Lower lobe of right lung (tissue), 2 donors: ENCODE measurements around the gene DNM2. TPM values are rescaled to one million over a fixed set of nuclear protein-coding genes. Genes with fewer than 3 reads are reported as not detected.
A peak's percentile ranks its signal among the peaks of the same experiment; 100 is the strongest.
"Not testable (repeated sequence)": the region's sequence is repeated elsewhere in the genome, so short reads cannot be mapped to it uniquely, and the experiment has no call there.

Source experiments
- ATAC-seq, 2 donors: fragments of 200-7000 bp; cut with Tn5 transposase; one replicate each; pipeline ENCODE4 v1.9.1; 2020 to 2022; ENCODE audit warnings: mild to moderate bottlenecking in 2 of 2, moderate library complexity in 2 of 2
- DNase-seq: peaks from one replicate; pipeline ENCODE4 v3.0.0-alpha.2; 2020
- H3K27ac ChIP-seq: fragments of 200-600 bp; one replicate; pipeline ENCODE4 v1.8.0; 2022
- H3K27me3 ChIP-seq: fragments of 200-600 bp; one replicate; pipeline ENCODE4 v1.8.0; 2022; ENCODE audit warnings: low read depth
- H3K36me3 ChIP-seq: fragments of 200-600 bp; one replicate; pipeline ENCODE4 v1.8.0; 2022; ENCODE audit warnings: mild to moderate bottlenecking
- H3K4me1 ChIP-seq: fragments of 200-600 bp; one replicate; pipeline ENCODE4 v1.8.0; 2022
- H3K4me3 ChIP-seq: fragments of 200-600 bp; one replicate; pipeline ENCODE4 v1.8.0; 2022; ENCODE audit warnings: mild to moderate bottlenecking
- H3K9me3 ChIP-seq: fragments of 200-600 bp; one replicate; pipeline ENCODE4 v1.8.0; 2022
- intact Hi-C: fragments of 100-400 bp; cut with DNase I; formaldehyde crosslinking; loops from one replicate; pipeline ENCODE4 v1.11.0; 2022
- total RNA-seq: library from RNA; stranded (reverse); fragmentation: NEBNext Ultra II Directional; extraction: Animal tissue kit (Norgen Biotek cat#: 25700); gene quantifications from one replicate; pipeline ENCODE4 v1.2.1, GENCODE V29; 2021
- TF ChIP-seq, protein P1 (sequence below): fragments of 200-600 bp; IDR thresholded peaks from one replicate; pipeline ENCODE4 v1.8.0; 2022; ENCODE audit warnings: antibody characterized with exemption, mild to moderate bottlenecking
- donor health status: DM: no; HTN: yes; CAD: no; lungs with severe emphysema.

The DNM2 gene
- total RNA-seq, 1 donor from 2014 or later = 282 TPM

DNA sequence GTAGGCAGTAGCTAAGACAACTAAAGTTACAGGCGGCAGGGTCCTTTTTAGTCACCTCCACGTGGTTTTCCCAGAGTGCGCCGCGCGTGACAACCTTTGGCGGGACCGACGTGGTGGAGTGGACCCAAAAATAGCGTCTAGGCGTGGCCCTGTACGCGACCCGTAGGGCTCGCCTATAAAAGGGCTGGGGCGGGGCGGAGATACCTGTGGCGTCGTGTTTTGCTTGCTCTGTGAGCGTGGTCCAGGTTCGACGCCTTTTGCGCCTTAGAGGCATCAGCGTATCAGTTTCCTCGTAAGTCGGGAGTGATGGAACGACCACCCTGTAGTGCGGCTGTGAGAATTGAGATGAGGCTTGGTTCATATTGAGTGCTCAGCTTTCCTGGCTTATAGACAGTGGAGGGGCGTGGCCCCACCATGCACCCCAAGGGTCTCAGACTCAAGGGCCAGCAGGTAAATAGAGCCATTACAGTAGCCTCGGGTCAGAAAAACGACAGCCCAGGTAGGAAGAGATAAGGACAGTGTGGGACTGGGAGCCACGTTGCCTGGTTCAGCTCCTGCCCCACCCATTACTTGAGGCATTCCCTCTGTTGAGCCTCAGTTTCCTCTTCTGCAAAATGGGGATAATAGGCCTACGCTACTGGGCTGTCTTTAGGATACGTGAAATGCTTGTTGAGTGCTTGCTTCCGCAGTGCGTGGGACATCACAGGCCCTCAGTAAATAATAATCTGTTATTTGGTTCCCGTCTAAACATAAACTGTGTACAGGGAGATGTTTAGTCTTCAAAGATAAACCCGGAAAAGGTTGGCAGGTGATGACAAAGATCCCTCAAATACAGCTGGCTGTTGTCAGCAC is 118.8 kb downstream of the DNM2 start:
- Histone ChIP-seq H3K9me3 (no peaks in the 10 kb centered on the region), H3K4me3 (peak overlapping the region; percentile 80), H3K27me3 (no peaks in the 10 kb centered on the region), H3K27ac (peak overlapping the region; percentile 99), H3K36me3 (peaks cover 26% of the 10 kb centered on the region), H3K4me1 (peaks cover 17% of the 10 kb centered on the region)
- ATAC-seq (peak; percentile 63 to 68), DNase-seq (peak; percentile 92)
- intact Hi-C loops = no loop called here
- TF ChIP-seq, protein P1, sequence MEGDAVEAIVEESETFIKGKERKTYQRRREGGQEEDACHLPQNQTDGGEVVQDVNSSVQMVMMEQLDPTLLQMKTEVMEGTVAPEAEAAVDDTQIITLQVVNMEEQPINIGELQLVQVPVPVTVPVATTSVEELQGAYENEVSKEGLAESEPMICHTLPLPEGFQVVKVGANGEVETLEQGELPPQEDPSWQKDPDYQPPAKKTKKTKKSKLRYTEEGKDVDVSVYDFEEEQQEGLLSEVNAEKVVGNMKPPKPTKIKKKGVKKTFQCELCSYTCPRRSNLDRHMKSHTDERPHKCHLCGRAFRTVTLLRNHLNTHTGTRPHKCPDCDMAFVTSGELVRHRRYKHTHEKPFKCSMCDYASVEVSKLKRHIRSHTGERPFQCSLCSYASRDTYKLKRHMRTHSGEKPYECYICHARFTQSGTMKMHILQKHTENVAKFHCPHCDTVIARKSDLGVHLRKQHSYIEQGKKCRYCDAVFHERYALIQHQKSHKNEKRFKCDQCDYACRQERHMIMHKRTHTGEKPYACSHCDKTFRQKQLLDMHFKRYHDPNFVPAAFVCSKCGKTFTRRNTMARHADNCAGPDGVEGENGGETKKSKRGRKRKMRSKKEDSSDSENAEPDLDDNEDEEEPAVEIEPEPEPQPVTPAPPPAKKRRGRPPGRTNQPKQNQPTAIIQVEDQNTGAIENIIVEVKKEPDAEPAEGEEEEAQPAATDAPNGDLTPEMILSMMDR = no peak

DNA sequence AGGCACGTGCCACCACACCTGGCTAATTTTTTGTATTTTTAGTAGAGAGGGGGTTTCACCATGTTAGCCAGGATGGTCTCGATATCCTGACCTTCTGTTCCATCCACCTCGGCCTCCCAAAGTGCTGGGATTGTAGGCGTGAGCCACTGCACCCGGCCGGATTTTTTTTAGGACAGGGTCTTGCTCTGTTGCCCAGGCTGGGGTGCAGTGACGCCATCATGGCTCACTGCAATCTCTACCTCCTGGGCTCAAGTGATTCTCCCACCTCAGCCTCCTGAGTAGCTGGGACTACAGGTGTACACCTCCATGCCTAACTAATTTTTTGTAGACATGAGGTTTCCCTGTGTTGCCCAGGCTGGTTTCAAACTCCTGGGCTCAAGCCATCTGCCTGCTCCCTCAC is 119.8 kb downstream of the DNM2 start:
- DNase-seq, ATAC-seq, H3K4me3 ChIP-seq, intact Hi-C loops, H3K27me3 ChIP-seq, H3K9me3 ChIP-seq, H3K27ac ChIP-seq: not testable (repeated sequence)
- peaks cover 16% of the 10 kb centered on the region for H3K36me3 ChIP-seq
- H3K4me1 ChIP-seq = peaks cover 17% of the 10 kb centered on the region

DNA sequence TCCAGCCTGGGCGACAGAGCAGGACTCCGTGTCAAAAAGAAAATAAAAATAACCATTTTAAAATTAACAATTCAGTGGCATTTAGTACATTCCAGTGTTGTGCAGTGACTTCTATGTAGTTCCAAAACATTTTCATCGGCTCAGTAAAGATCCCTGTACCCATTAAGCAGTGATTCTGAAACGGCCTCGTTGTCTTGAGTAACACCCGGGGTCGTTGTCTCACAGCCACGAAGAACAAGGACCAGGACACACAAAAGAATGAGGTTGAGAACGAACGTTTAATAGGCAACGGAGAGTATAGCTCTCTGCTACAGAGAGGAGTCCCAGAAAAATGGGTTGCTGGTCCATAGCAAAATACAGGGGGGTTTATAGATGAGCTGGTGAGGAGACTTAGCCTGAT is 120.5 kb downstream of the DNM2 start:
- intact Hi-C loops = no loop called here
- TF ChIP-seq, protein P1 = no peak
- Histone ChIP-seq H3K4me1 (peaks cover 17% of the 10 kb centered on the region), H3K27ac (no peak overlapping the region), H3K27me3 (no peaks in the 10 kb centered on the region), H3K9me3 (no peaks in the 10 kb centered on the region), H3K36me3 (peaks cover 9% of the 10 kb centered on the region), H3K4me3 (no peak overlapping the region)
- DNase-seq (no peak), ATAC-seq (no peak)

DNA sequence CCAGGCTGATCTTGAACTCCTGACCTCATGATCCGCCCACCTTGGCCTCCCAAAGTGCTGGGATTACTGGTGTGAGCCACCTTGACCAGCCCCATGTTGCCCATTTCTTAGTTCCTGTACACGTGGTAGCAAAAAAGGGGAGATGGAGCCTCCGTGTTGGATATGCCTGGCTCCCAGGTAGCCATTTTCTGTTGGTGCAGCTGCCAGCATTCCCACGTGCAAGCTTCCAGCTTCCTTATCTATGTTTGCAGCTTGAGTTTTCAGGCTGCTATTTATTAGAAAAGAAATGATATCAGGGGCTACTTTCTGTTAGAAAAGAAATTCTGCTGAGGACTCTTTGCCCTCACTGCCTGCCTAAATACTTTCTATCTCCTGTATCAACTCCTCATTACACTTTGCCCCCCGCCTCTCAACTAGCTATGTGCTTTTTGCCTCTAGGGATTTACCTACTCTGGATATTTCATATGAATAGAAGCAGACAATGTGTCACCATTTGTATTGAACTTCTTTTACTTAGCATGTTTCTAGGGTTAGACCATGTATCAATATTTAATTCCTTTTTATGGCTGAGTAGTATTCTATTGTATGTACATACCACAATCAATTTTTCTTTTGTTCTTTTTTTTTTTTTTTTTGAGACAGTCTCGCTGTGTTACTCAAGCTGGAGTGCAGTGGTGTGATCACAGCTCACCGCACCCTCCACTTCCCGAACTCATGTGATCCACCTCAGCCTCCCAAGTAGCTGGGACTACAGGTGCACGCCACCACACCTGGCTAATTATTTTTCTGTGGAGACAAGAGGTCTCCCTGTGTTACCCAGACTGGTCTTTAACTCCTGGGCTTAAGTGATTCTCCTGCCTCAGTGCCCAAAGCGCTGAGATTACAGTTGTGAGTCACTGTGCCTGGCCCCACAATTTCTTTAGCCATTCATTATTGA is 121.5 kb downstream of the DNM2 start:
- intact Hi-C loops = no loop called here
- ATAC-seq = no peak

DNA sequence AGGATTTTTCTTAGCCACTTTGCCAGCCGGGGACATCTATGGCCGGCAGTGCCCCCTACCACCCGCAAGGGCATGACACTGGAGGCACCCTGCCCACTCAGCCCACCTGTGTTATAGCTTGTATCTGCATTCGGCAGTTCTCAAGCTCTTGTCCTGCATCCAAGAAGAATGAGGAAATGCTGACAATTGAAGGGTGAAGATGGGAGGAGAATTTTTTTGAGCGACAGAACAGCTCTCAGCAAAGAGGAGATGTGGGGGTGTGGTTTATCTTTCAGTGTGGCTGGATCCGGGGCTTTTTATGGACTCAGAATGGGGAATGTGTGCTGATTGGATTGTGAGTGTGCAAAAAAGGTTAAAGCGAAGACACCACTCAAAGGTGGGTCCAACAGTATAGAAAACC is 124.9 kb downstream of the DNM2 start:
- H3K4me1 ChIP-seq = no peaks in the 10 kb centered on the region
- H3K27me3 ChIP-seq = no peaks in the 10 kb centered on the region
- ATAC-seq (no peak), DNase-seq (no peak)
- TF ChIP-seq, protein P1 = no peak
- intact Hi-C loops = no loop called here
- no peaks in the 10 kb centered on the region for H3K9me3 ChIP-seq
- H3K4me3 ChIP-seq = no peak overlapping the region
- no peaks in the 10 kb centered on the region for H3K36me3 ChIP-seq
- H3K27ac ChIP-seq = no peak overlapping the region

More for the DNA sequence above, 121.5 kb downstream of the DNM2 start:
- no peaks in the 10 kb centered on the region for H3K27me3 ChIP-seq
- H3K27ac ChIP-seq = no peak overlapping the region
- H3K4me1 ChIP-seq = peaks cover 17% of the 10 kb centered on the region
- TF ChIP-seq, protein P1 = no peak
- DNase-seq = no peak
- no peak overlapping the region for H3K4me3 ChIP-seq
- H3K36me3 ChIP-seq = no peaks in the 10 kb centered on the region
- no peaks in the 10 kb centered on the region for H3K9me3 ChIP-seq
